ENCODE measurements around the gene NBPF20.
"Not testable (repeated sequence)": the region's sequence is repeated elsewhere in the genome, so short reads cannot be mapped to it uniquely, and the experiment has no call there.

DNA sequence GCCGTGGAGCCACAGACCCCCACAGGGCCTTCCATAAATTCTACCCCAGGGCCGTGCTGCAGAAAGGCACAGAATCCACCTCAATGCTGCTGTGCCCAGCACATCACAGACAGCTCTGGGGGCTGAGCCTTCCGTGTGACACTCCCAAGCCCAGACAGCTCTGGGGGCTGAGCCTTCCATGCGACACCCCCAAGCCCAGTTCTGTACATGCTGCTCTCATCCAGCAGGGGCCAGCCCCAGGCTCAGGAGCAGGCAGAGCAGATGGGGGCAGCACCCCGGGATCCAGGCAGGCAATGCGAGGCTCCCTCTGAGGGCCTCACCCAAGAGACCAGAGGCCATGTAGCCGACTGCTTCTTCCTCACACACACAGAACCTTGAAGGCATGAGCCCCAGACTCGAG lies 27.1 kb upstream of the NBPF20 start:
- not testable (repeated sequence) for TF ChIP-seq CTCF (conservative IDR thresholded peaks at IDR 0.05); ZFX (IDR thresholded peaks at IDR 0.05)

Measured in C4-2B (cell line).